HG03565 (cell line): Measurements from ENCODE around the gene CISD3.
"Not testable (repeated sequence)": the region's sequence is repeated elsewhere in the genome, so short reads cannot be mapped to it uniquely, and the experiment has no call there.

Experiments
- ATAC-seq: cut with Tn5 transposase; IDR thresholded peaks from one replicate; pipeline ENCODE4 v1.9.1; 2021; ENCODE audit warnings: mild to moderate bottlenecking, moderate library complexity; ENCODE audit not compliant: unreplicated experiment

CISD3 gene

DNA sequence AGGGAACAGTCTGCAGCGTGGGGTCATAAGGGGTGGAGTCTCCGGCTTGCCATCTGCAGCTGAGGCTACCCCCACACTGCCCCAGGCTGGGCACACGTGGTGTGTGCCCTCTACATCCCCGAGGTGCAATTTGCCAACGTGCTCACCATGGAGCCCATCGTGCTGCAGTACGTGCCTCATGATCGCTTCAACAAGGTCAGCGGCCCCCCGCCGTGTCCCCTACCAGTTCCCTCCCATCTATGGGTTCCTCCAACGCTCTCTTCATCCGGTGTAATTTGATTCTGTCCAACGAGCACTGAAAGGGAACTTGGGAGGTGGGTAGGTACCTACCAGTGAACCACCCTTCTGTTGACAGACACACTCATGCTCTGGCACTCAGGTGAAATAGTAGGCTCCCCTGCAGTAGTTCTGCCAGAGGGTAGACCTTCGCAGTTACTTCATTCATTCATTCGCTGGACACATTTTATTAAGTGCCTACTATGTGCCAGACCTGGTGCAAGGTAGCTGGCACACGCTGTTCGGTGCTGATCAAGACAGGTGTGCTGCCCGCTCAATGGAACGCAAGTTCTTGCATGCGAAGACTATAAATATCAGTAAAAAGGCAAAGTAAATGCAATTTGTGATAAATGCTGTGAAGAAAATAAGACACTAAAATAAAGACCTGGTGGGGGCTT, 22.3 kb upstream of the CISD3 start:
- no peak for ATAC-seq

DNA sequence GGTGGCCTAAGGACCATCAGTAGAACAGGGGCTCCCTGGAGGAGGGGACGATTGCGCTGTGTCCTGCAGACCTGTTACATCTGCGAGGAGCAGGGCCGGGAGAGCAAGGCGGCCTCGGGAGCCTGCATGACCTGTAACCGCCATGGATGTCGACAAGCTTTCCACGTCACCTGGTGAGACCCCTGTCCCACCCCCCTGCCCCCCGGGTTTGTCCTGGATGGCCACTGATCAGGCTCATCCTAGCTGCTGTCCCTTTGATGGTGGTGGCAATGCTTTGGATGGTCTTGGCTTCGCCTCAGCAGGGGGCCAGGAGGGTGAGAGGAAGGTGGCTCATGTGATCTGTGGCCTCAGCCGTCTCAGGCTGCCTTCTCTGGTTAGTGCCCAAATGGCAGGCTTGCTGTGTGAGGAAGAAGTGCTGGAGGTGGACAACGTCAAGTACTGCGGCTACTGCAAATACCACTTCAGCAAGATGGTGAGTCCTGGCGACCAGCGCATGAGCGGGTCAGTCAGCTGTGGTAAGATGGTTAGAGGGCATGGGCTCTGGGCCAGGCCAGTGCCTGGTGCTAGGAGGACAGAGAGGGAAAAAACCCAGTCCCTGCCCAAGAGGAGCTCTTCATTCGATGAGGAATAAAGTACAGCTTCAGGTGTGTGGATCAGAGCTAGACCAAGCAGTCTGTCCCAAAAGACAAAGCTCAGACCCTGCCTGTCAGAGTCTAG, 20.9 kb upstream of the CISD3 start:
- no peak for ATAC-seq

DNA sequence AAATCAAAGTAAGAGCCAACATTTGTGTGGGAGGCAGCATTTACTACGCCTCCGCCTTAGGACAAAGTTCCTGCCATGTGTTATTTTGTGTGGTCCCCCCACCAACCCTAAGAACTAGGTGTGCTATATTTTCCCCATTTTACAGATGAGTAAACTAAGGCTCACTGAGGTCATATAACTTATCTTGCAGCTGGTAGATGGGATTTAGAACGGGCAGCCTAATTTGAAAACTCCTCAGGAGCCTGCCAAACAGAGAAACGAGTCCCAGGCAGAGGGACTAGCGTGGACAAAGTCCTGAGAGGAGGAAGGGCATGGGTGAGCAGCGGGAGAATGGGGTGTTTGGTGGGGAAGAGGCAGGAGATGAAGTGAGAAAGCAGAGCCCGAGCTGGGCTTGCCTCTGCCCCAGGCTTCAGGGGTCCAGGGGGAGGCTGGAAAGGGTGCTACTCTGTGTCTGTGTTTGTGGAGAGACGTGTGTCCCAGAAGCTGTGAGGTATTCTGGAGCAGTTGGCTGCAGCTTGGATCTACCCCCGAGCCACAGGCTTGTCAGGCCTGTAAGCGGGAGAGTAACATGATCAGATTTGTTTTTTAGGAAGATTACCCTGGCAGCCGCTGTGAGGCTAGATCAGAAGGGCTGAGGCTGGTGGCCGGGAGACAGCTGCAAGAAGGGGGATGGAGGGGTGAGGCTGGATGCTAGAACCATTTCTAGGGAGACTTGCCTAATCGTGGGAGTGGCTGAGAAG, 20.1 kb upstream of the CISD3 start:
- no peak for ATAC-seq

DNA sequence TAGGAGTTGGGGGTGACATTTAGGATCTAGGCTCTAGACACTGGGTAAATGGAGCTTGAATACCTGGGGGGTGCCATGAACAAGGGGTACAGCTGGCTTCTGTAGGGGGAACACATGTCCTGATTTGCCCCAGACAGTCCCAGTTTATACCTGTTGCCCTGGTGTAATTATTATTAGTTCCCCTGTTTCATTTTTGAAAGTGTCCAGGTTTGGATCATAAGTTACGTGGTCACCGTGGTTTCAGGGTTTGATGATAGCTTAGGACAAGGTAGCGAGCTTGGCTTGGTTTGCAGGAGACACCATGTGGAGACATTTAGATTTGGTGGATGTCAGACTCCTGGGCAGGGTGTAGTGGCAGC, 19.6 kb upstream of the CISD3 start:
- ATAC-seq, result no peak

DNA sequence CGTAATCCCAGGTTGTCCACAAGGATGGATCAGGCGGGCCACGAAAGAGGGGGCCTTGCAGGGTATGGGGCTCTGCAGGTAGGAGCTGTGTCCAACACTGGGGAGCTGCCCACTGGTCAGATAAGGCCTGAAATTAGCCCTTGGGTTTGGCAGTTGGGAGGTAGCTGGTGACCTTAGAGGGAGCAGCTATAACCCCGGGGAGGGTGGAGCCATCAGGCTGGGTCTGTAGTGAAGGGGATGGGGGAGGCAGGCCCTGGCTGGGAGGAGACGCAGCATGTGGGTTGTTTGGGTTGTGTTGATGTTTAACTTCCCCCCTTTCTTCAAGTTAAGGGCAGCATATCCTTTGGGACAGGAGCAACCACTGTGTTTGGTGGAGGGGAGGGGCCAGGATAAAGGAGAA, 19.2 kb upstream of the CISD3 start:
- ATAC-seq, result no peak

DNA sequence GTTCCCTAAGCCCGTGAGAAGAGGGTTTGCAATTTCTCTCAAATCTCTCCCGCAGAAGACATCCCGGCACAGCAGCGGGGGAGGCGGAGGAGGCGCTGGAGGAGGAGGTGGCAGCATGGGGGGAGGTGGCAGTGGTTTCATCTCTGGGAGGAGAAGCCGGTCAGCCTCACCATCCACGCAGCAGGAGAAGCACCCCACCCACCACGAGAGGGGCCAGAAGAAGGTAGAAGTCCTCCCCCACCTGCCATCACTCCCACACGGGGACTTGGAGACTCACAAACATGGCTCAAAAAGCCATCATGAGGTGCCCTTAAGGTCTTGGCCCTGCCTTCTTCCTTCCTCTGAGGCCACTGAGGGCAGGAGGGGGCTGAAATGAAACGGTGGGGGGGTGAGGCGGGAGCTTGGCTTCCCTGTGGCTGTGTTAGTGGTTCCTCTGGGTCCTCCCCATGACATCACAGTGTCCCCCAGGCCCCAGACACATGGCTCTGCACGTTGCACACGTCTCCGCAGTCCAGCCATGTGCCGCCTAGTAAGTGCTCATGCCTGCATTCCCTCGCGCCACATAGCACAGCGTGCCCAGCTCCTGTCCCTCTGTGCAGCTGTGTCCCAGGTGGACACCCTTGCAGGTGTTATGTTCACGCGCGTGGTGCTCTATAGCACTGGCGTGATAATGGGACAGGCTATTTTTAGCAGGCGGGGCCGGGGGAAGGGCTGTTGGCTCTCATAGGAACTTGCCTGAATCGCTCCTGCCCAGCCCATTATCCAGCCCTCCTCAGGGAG, 18.2 kb upstream of the CISD3 start:
- no peak for ATAC-seq

DNA sequence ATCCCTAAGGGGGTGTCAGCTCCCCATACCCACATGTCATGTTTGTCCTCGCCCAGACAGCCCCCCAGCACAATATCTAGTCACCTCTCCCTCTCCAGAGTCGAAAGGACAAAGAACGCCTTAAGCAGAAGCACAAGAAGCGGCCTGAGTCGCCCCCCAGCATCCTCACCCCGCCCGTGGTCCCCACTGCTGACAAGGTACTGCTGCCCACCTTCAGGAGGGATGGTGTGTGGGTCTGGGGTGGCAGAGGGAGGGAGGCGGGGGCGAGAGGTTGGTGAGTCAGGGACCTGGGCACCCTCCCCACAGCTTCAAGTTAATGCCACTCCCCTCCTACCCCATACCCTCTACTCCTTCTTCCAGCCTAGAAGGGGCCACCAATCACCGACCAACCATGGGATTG, 17.5 kb upstream of the CISD3 start:
- no peak for ATAC-seq

DNA sequence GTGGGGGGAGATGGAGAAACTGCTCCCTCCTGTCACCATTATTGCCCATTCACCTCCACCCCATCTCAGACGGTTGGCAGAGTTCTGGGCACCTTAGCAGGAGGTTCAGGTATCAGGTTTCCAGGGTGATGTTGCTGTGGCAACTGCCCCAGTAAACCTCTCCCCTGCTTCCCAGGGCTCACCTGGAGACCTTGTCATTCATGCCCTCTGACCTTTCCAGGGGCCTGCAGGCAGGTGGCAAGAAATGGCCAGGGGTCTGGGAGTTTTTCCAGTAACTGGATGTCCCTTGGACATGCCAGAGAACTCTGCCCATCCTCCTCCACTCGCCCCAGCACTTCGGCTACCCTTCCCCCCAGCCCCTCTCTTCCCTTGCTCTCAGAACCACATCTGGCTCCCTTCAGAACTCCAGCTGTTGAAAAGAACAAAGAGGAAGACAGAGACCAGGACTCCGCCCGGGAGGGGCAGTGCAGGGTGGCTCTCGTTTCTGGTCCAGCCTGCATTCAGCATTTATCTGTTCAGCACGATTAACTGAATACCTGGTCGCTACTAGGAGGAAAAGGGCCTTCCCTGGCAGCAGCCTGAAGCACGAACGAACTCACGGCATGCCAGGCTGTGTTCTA, 16.6 kb upstream of the CISD3 start:
- ATAC-seq, result no peak

DNA sequence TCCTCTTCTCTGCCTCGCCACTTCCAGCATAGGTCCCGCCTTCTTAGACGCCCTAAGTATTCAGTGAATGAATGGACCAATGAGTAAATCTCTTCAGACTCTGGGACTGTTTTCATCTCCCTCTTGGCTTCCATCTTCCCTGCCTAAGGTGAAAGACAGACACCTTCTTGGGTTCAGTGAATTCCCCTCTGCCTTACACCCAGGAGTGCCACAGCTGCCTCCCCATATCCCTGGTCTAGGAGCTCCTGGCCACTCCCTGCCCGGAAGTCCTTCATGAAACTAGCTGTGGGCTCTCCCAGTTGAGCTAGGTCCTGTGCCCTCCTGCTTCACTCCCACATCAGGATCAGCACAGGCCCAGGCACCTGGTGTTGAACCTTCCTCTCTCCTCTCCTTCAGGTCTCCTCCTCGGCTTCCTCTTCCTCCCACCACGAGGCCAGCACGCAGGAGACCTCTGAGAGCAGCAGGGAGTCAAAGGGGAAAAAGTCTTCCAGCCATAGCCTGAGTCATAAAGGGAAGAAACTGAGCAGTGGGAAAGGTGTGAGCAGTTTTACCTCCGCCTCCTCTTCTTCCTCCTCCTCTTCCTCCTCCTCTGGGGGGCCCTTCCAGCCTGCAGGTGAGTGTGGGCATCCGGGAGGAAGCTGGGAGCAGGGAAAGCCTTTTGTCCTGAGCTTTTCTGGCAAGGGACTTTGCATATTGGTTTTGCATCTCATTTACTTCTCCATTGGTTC, 14.8 kb upstream of the CISD3 start:
- ATAC-seq, result no peak

DNA sequence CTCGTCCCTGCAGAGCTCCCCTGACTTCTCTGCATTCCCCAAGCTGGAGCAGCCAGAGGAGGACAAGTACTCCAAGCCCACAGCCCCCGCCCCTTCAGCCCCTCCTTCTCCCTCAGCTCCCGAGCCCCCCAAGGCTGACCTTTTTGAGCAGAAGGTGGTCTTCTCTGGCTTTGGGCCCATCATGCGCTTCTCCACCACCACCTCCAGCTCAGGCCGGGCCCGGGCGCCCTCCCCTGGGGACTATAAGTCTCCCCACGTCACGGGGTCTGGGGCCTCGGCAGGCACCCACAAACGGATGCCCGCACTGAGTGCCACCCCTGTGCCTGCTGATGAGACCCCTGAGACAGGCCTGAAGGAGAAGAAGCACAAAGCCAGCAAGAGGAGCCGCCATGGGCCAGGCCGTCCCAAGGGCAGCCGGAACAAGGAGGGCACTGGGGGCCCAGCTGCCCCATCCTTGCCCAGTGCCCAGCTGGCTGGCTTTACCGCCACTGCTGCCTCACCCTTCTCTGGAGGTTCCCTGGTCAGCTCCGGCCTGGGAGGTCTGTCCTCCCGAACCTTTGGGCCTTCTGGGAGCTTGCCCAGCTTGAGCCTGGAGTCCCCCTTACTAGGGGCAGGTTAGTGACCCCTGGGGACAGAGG, 13.7 kb upstream of the CISD3 start:
- no peak for ATAC-seq

DNA sequence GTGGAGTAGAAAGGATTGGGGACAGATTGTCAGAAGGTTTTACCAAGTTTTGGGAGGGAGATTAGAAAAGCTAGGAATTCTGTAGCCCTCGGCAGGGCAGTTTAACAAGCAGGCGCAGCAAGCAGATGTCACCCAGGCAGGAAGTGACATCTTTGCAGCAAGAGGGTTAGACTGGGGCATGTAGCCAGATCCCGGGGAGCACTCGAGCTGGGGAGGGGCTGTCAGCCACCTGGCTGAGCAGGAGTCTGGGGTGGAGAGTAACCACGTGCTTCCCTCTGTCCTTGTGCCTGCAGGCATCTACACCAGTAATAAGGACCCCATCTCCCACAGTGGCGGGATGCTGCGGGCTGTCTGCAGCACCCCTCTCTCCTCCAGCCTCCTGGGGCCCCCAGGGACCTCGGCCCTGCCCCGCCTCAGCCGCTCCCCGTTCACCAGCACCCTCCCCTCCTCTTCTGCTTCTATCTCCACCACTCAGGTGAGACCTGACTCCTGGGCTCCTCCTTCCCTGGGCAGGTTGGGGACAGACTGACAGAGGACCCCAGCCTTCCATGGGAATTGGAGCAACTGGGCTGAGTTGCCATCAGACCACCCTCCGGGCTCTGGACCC, 12.9 kb upstream of the CISD3 start:
- ATAC-seq, result no peak

DNA sequence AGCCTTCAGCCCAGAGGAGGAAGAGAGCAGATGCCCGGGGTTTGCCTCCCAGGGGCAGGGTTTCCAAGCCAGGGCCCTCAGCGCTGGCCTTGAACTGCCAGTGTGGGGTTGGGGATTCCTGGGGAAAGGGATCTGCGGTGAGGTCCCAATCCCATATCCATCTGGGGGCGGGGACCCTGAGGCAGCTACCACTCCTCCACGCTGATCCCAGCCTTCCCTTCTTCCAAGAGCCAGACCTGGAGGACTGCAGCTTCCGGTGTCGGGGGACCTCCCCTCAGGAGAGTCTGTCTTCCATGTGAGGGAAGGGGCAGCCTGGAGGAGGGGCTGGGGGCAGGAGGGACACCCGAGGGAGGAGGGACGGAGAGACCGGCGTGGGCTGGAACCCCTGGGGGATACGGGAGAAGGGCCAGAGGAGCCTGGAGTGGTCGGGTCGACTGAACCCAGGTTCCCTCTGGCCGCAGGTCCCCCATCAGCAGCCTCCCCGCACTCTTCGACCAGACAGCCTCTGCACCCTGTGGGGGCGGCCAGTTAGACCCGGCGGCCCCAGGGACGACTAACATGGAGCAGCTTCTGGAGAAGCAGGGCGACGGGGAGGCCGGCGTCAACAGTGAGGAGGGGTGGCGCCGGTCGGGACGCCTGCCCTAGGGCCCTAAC, 10.7 kb upstream of the CISD3 start:
- ATAC-seq, result no peak

DNA sequence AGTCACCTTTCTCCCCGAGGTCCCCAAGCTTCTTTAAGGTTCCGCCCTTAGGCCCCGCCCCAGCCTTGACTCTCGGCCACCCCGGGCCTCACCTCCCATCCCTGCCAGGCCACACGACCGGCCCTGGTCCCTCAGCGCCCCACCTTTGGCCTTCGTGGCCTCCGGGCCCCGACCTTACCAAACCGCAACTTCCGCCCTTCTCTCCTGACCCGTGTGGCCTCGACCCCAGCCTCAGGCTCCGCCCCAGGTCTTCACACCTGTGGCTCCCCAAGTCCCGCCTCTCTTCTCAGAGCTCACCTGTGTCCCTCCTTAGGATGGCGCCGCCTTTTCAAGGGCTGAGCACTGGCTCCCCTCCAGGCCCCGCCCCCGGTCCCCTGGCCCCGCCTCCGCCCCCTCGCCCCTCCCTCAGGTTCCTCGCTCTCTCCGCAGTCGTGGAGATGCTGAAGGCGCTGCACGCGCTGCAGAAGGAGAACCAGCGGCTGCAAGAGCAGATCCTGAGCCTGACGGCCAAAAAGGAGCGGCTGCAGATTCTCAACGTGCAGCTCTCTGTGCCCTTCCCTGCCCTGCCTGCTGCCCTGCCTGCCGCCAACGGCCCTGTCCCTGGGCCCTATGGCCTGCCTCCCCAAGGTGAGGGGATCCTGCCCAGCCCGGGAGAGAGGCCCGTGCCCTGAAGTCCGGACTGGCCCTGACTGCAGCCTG, 10.0 kb upstream of the CISD3 start:
- no peak for ATAC-seq

DNA sequence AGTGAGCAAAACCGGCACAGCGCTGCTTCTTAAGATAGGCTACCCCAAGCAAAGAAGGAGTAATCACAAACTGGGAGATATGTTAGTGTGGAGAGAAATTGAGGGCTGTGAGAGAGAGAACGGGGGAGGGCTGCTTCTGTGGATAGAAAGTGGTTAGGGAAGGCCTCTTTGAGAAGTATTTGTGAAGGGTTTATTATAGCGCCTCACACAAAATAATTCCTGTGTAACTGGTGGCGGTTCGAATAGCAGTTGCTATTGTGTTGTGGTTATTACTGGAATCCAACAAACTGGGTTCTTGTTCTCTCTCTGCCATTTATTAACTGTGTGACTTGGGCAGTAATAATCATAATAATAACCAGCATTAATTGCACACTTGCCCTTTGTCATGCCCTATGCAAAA, 9.2 kb upstream of the CISD3 start:
- ATAC-seq, result no peak

DNA sequence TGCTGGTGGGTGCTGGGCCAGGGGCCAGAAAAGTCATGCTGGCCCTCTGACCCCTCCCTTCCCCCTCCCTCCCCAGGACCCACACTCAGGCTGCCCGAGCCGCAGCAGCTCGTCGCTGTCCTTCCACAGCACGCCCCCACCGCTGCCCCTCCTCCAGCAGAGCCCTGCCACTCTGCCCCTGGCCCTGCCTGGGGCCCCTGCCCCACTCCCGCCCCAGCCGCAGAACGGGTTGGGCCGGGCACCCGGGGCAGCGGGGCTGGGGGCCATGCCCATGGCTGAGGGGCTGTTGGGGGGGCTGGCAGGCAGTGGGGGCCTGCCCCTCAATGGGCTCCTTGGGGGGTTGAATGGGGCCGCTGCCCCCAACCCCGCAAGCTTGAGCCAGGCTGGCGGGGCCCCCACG, 8.3 kb upstream of the CISD3 start:
- ATAC-seq, result no peak

DNA sequence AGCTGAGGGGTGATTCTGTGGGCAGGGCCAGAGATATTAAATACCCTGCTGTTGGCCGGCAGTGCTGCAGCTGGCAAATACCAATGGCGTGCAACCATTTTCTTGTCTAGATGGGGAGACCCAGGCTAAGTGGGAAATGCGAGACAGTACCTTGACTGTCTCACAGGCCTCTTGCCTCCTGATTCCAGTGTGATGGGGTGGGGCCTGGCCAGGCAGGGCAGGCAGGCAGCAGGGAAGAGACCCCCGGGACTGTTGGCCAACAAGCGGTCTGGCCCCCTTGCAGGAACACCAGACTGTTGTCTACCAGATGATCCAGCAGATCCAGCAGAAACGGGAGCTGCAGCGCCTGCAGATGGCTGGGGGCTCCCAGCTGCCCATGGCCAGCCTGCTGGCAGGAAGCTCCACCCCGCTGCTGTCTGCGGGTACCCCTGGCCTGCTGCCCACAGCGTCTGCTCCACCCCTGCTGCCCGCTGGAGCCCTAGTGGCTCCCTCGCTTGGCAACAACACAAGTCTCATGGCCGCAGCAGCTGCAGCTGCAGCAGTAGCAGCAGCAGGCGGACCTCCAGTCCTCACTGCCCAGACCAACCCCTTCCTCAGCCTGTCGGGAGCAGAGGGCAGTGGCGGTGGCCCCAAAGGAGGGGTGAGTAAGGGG, 5.7 kb upstream of the CISD3 start:
- ATAC-seq, result no peak

DNA sequence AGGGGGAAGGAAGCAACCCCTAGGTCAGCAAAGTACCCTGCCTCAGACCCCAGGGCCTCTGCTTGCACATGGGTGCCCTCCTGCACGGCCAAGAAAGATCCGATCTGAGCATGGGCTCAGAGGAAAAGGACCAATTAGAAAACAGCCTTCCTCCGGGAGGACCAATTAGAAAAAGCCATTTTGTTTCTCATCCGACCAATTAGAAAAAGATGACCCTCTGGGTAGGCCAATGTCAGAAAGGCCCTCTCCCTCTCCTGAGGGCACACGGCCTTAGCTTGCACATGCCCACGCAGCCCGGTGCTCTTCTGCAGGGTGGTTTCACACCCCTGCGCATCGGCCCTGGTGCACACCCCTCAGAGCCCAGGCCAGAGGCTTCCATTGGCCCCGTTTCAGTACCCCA, 5.1 kb upstream of the CISD3 start:
- no peak for ATAC-seq

DNA sequence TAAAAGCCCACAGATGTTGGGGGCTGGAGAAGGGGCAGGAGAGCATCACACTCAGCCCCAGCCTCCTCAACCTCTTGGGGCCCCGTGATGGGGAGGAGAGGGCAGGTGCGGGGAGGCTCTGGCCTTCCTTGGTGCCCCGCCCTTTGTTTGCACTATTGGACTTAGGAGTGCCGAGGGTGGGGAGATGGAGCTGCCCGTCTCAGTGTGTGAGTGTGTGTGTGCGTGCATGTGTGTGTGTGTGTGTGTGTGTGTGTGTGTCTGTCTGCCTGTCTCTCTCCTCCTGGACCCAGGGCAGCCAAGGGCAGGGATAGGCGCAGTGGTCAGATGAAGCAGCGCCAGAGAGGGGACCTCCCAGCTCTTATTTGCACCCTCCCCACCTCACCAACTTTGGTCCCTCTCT, 4.0 kb upstream of the CISD3 start:
- ATAC-seq, result not testable (repeated sequence)
